Measurements from ENCODE around the gene NUDT16L1.

GRCh38 chr16:4693956-4694641, 737 bp downstream of the NUDT16L1 start:
- TF ChIP-seq, protein P1, sequence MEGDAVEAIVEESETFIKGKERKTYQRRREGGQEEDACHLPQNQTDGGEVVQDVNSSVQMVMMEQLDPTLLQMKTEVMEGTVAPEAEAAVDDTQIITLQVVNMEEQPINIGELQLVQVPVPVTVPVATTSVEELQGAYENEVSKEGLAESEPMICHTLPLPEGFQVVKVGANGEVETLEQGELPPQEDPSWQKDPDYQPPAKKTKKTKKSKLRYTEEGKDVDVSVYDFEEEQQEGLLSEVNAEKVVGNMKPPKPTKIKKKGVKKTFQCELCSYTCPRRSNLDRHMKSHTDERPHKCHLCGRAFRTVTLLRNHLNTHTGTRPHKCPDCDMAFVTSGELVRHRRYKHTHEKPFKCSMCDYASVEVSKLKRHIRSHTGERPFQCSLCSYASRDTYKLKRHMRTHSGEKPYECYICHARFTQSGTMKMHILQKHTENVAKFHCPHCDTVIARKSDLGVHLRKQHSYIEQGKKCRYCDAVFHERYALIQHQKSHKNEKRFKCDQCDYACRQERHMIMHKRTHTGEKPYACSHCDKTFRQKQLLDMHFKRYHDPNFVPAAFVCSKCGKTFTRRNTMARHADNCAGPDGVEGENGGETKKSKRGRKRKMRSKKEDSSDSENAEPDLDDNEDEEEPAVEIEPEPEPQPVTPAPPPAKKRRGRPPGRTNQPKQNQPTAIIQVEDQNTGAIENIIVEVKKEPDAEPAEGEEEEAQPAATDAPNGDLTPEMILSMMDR (IDR thresholded peaks at IDR 0.05), result no peak
- TF ChIP-seq POLR2A (IDR thresholded peaks at IDR 0.05), result no peak

Measured in testis (tissue), 2 donors.